ENCODE measurements around the gene AGBL1.

GRCh38 chr15:86311568-86312280, 232.1 kb downstream of the AGBL1 start:
- no peak for TF ChIP-seq POLR2A (IDR thresholded peaks at IDR 0.05)
- TF ChIP-seq CTCF (IDR thresholded peaks at IDR 0.05), result no peak

Data from right lobe of liver (tissue), 4 donors.